ENCODE results near the gene RFESD. TPM values are rescaled to one million over a fixed set of nuclear protein-coding genes. Genes with fewer than 3 reads are reported as not detected.

RFESD gene
- total RNA-seq, 1 experiment from 2014 or later = 0.03 TPM

DNA sequence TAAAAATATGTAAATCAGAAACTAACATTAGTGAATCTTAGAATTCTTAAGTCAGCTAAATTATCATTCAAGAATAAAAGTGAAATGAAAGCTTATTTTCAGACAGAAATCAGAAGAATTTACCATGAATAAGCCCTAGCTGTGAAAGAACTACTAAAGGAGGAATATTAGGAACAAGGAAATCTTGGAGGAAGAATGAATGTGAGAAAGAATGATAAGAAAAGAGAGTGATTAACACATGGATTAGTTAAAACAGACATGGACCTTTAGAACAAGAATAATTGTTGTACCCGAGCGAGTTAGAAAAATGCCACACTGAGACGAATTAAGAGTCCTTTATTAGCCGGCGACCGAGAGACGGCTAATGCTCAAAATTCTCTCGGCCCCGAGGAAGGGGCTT, 60.5 kb downstream of the RFESD start:
- no peak for DNase-seq (ENCODE audit: low spot score)

Other genes with a start within 250 kb of the RFESD start
- gene SKIC3, start 91.8 kb upstream of the RFESD start, total RNA-seq (2014; rRNA removed; shearing (Covaris generic)) = 21.6 and 30.0 TPM in 2 replicates
- 1.7 and 2.3 TPM in 2 replicates for gene ARSK, start 91.7 kb upstream of the RFESD start, total RNA-seq (2014; rRNA removed; shearing (Covaris generic))
- not detected in 2 replicates for gene GPR150, start 26.7 kb upstream of the RFESD start, total RNA-seq (2014; rRNA removed; shearing (Covaris generic))
- gene SPATA9, start 36.2 kb downstream of the RFESD start, total RNA-seq (2014; rRNA removed; shearing (Covaris generic)) = not detected in 2 replicates
- gene RHOBTB3, start 84.6 kb downstream of the RFESD start, total RNA-seq (2014; rRNA removed; shearing (Covaris generic)) = 69.3 and 72.5 TPM in 2 replicates
- 6.5 and 7.0 TPM in 2 replicates for gene GLRX, start 175.9 kb downstream of the RFESD start, total RNA-seq (2014; rRNA removed; shearing (Covaris generic))

All from HT-29 (cell line).